Ureter (tissue), 1 donor: ENCODE results near the gene SNTG2. TPM values are rescaled to one million over a fixed set of nuclear protein-coding genes. Genes with fewer than 3 reads are reported as not detected.

Experiments
- DNase-seq: peaks from one replicate; pipeline ENCODE4 v3.0.0-alpha.2; 2020; ENCODE audit warnings: low spot score
- total RNA-seq: library from RNA; stranded (reverse); gene quantifications from one replicate; pipeline ENCODE4 v1.2.4, GENCODE V29; 2023
- donor health status: DM: yes; HTN: yes; CAD: no.

Gene SNTG2
- total RNA-seq, 1 donor from 2014 or later, result 9.9 TPM

GRCh38 chr2:1234731-1235308, 284.2 kb downstream of the SNTG2 start:
- no peak for DNase-seq

- no peak for DNase-seq
These were observed 285.2 kb downstream of the SNTG2 start for GRCh38 chr2:1235806-1236205.

GRCh38 chr2:1236606-1237005, 286.0 kb downstream of the SNTG2 start:
- DNase-seq, result no peak

GRCh38 chr2:1237783-1238182, 287.1 kb downstream of the SNTG2 start:
- no peak for DNase-seq

GRCh38 chr2:1238598-1239138, 288.0 kb downstream of the SNTG2 start:
- no peak for DNase-seq

GRCh38 chr2:1245193-1245592, 294.5 kb downstream of the SNTG2 start:
- DNase-seq, result no peak

GRCh38 chr2:1246239-1246638, 295.6 kb downstream of the SNTG2 start:
- no peak for DNase-seq

- no peak for DNase-seq
These were observed 296.3 kb downstream of the SNTG2 start for GRCh38 chr2:1246991-1247390.

- DNase-seq, result no peak
These were observed 297.5 kb downstream of the SNTG2 start for GRCh38 chr2:1248187-1248586.

GRCh38 chr2:1249897-1250687, 299.4 kb downstream of the SNTG2 start:
- DNase-seq, result no peak

- DNase-seq, result no peak
These were observed 300.9 kb downstream of the SNTG2 start for GRCh38 chr2:1251520-1251919.

GRCh38 chr2:1253629-1254028, 303.0 kb downstream of the SNTG2 start:
- DNase-seq, result no peak

- DNase-seq, result no peak
These were observed 304.2 kb downstream of the SNTG2 start for GRCh38 chr2:1254662-1255343.

GRCh38 chr2:1256632-1257324, 306.1 kb downstream of the SNTG2 start:
- DNase-seq, result no peak

- no peak for DNase-seq
These were observed 306.7 kb downstream of the SNTG2 start for GRCh38 chr2:1257334-1257733.

- no peak for DNase-seq
These were observed 309.1 kb downstream of the SNTG2 start for GRCh38 chr2:1259746-1260145.

GRCh38 chr2:1262609-1263008, 312.0 kb downstream of the SNTG2 start:
- no peak for DNase-seq

GRCh38 chr2:1265454-1265853, 314.8 kb downstream of the SNTG2 start:
- no peak for DNase-seq

- DNase-seq, result no peak
These were observed 315.7 kb downstream of the SNTG2 start for GRCh38 chr2:1266351-1266750.

GRCh38 chr2:1268034-1268433, 317.4 kb downstream of the SNTG2 start:
- DNase-seq, result no peak

GRCh38 chr2:1269812-1270211, 319.2 kb downstream of the SNTG2 start:
- no peak for DNase-seq

- no peak for DNase-seq
These were observed 322.2 kb downstream of the SNTG2 start for GRCh38 chr2:1272835-1273234.
